Measurements from ENCODE around the gene SNRPD3.

DNA sequence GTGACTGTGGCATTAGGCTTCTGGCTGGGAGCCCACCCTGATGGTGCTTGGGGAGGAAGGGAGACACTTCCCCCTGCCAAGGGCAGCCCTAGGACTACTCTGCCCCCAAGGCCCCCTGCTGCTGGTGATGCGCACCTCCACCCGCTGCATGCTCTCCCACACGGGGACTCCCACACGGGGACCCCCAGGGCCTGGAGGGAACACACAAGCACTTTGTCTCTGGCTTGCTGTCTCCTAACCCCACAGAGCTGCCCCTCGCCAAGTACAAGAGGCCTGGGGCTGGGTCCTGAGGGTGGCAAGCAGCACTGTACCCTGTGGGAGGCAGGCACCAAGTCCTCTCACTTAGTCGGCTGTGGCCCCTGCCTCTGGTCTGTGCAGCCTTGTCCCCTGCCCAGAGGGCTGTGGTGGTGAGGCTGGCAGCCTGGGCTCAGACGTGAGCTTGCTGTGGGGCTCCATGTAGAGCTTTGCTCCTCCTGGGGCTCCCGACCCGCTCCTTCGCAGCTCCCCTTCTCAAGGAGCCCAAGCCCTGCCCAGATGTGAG lies 29.1 kb downstream of the SNRPD3 start:
- TF ChIP-seq, protein P1, sequence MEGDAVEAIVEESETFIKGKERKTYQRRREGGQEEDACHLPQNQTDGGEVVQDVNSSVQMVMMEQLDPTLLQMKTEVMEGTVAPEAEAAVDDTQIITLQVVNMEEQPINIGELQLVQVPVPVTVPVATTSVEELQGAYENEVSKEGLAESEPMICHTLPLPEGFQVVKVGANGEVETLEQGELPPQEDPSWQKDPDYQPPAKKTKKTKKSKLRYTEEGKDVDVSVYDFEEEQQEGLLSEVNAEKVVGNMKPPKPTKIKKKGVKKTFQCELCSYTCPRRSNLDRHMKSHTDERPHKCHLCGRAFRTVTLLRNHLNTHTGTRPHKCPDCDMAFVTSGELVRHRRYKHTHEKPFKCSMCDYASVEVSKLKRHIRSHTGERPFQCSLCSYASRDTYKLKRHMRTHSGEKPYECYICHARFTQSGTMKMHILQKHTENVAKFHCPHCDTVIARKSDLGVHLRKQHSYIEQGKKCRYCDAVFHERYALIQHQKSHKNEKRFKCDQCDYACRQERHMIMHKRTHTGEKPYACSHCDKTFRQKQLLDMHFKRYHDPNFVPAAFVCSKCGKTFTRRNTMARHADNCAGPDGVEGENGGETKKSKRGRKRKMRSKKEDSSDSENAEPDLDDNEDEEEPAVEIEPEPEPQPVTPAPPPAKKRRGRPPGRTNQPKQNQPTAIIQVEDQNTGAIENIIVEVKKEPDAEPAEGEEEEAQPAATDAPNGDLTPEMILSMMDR (conservative IDR thresholded peaks at IDR 0.05), result no peak
- no peak for TF ChIP-seq ZFX (IDR thresholded peaks at IDR 0.05)
